ENCODE measurements around the gene RBX1. TPM values are rescaled to one million over a fixed set of nuclear protein-coding genes. Genes with fewer than 3 reads are reported as not detected.

Gene RBX1
- total and polyA plus RNA-seq, 2 of the 8 experiments (the other 6 are each of a cell fraction or from before 2014, with no cell fraction given), result 76.5 to 119 TPM

GRCh38 chr22:40976866-40977700, 25.9 kb downstream of the RBX1 start (continued):
- no peak for TF ChIP-seq POU5F1 (IDR thresholded peaks at IDR 0.05; ENCODE audit: low read depth, low read length)
- no peak for TF ChIP-seq EGR1 (IDR thresholded peaks at IDR 0.05; ENCODE audit: borderline replicate concordance, low read depth, low read length)
- no peak for TF ChIP-seq RAD21 (IDR thresholded peaks at IDR 0.05 in 1 of 2, conservative IDR thresholded peaks at IDR 0.05 in 1 of 2; ENCODE audit: low read depth in 2 of 2, low read length in 2 of 2)
- no peak for TF ChIP-seq E2F6 (IDR thresholded peaks at IDR 0.05)
